Measurements from ENCODE around the gene LRRC8B. TPM values are rescaled to one million over a fixed set of nuclear protein-coding genes. Genes with fewer than 3 reads are reported as not detected.

The LRRC8B gene
- total and polyA plus RNA-seq, 9 of the 15 experiments (the other 6 are each of a cell fraction or from before 2014, with no cell fraction given) = 4.3 to 43.7 (median 14.4) TPM

GRCh38 chr1:89620664-89621063 is 96.0 kb downstream of the LRRC8B start:
- FAIRE-seq = no peak
- TF ChIP-seq E2F8 (IDR thresholded peaks at IDR 0.05; ENCODE audit: low read depth, partially characterized antibody) (no peak), ARID1B (IDR thresholded peaks at IDR 0.05) (no peak), CEBPZ (IDR thresholded peaks at IDR 0.05; ENCODE audit: borderline replicate concordance, low read depth, low read length) (no peak)
- Histone ChIP-seq H4K20me1 (replicated peaks; ENCODE audit: control insufficient read depth, insufficient read depth, low read length) (no peaks in the 10 kb centered on the region), H3K4me1 (replicated peaks in 1 of 2; ENCODE audit: control insufficient read depth in 2 of 2, insufficient read depth in 2 of 2, low read length in 2 of 2) (0 out of 5 replicates have a peak, but pooled peaks cover 0 to 3% of the 10 kb centered on the region in 2 experiments), H3K36me3 (ENCODE audit: control insufficient read depth, insufficient read depth, low read length) (no peaks in the 10 kb centered on the region), H2AFZ (ENCODE audit: low read depth, low read length) (no peak overlapping the region), H3K9ac (ENCODE audit: insufficient read depth in 1 of 2, low read depth in 2 of 2, low read length in 2 of 2) (no peak overlapping the region), H3K27ac (ENCODE audit: extremely low read depth, low read depth, low read length) (no peak overlapping the region), H3K27me3 (ENCODE audit: control insufficient read depth in 2 of 2, insufficient read depth in 2 of 2, low read length in 2 of 2) (no peaks in the 10 kb centered on the region), H3K9me3 (replicated peaks; ENCODE audit: control insufficient read depth, insufficient read depth, low read depth, low read length) (no peaks in the 10 kb centered on the region), H3K4me3 (no peak overlapping the region), H3K79me2 (ENCODE audit: control insufficient read depth, insufficient read depth, low read length) (no peaks in the 10 kb centered on the region), H3K9me1 (ENCODE audit: control insufficient read depth, insufficient read depth, low read length) (no peaks in the 10 kb centered on the region), H3K4me2 (ENCODE audit: insufficient read depth, low read length) (no peak overlapping the region)
- POLR2A ChIA-PET = interaction anchor here (0.9 kb wide), 1 partner anchor 10 kb away, joined by 3 read pairs; no protein-coding TSS in a partner anchor
- no peak for DNase-seq (ENCODE audit: extremely low read depth in 1 of 4, low spot score in 3 of 4)
- intact Hi-C loops (cut with micrococcal nuclease) = no loop called here
- in situ Hi-C loops (cut with MboI) = no loop called here
- 79% methylated on average over 3 of the region's 3 CpGs for WGBS (ENCODE audit: insufficient coverage, low coverage, missing lambda C conversion rate)
- ATAC-seq = no peak
- BruUV-seq (replicated peaks) = no TSS peak
- CTCF ChIA-PET (ENCODE audit: low intra/inter-chr PET ratio) = no interaction called here
